ENCODE measurements around the gene AUTS2.

AUTS2 gene

GRCh38 chr7:70679661-70680060, 1081.4 kb downstream of the AUTS2 start:
- no peak for DNase-seq (ENCODE audit: low read depth in 2 of 2)

GRCh38 chr7:70680306-70680705, 1082.0 kb downstream of the AUTS2 start:
- DNase-seq (ENCODE audit: low read depth in 2 of 2) = no peak

- no peak for DNase-seq (ENCODE audit: low read depth in 2 of 2)
Measured at GRCh38 chr7:70680743-70681468, 1082.6 kb downstream of the AUTS2 start.

GRCh38 chr7:70681469-70682350, 1083.4 kb downstream of the AUTS2 start:
- no peak for DNase-seq (ENCODE audit: low read depth in 2 of 2)

GRCh38 chr7:70684173-70684572, 1085.9 kb downstream of the AUTS2 start:
- no peak for DNase-seq (ENCODE audit: low read depth in 2 of 2)

- DNase-seq (ENCODE audit: low read depth in 2 of 2) = no peak
Measured at GRCh38 chr7:70693321-70693685, 1095.0 kb downstream of the AUTS2 start.

- no peak for DNase-seq (ENCODE audit: low read depth in 2 of 2)
Measured at GRCh38 chr7:70693686-70694433, 1095.6 kb downstream of the AUTS2 start.

- no peak for DNase-seq (ENCODE audit: low read depth in 2 of 2)
Measured at GRCh38 chr7:70694434-70694970, 1096.2 kb downstream of the AUTS2 start.

GRCh38 chr7:70694971-70695794, 1096.9 kb downstream of the AUTS2 start:
- DNase-seq (ENCODE audit: low read depth in 2 of 2) = no peak

- no peak for DNase-seq (ENCODE audit: low read depth in 2 of 2)
Measured at GRCh38 chr7:70695795-70696083, 1097.5 kb downstream of the AUTS2 start.

GRCh38 chr7:70696201-70696754, 1098.0 kb downstream of the AUTS2 start:
- no peak for DNase-seq (ENCODE audit: low read depth in 2 of 2)

- no peak for DNase-seq (ENCODE audit: low read depth in 2 of 2)
Measured at GRCh38 chr7:70698219-70698832, 1100.1 kb downstream of the AUTS2 start.

GRCh38 chr7:70699271-70699670, 1101.0 kb downstream of the AUTS2 start:
- no peak for DNase-seq (ENCODE audit: low read depth in 2 of 2)

GRCh38 chr7:70700055-70700940, 1102.0 kb downstream of the AUTS2 start:
- no peak for DNase-seq (ENCODE audit: low read depth in 2 of 2)

- DNase-seq (ENCODE audit: low read depth in 2 of 2) = no peak
Measured at GRCh38 chr7:70700941-70701425, 1102.7 kb downstream of the AUTS2 start.

- DNase-seq (ENCODE audit: low read depth in 2 of 2) = no peak
Measured at GRCh38 chr7:70701477-70701876, 1103.2 kb downstream of the AUTS2 start.

- DNase-seq (ENCODE audit: low read depth in 2 of 2) = no peak
Measured at GRCh38 chr7:70701991-70702390, 1103.7 kb downstream of the AUTS2 start.

GRCh38 chr7:70703785-70704184, 1105.5 kb downstream of the AUTS2 start:
- no peak for DNase-seq (ENCODE audit: low read depth in 2 of 2)

- no peak for DNase-seq (ENCODE audit: low read depth in 2 of 2)
Measured at GRCh38 chr7:70704831-70705346, 1106.6 kb downstream of the AUTS2 start.
